Renal cortex interstitium (tissue), 11 donors: Measurements from ENCODE around the gene TRIM15. TPM values are rescaled to one million over a fixed set of nuclear protein-coding genes. Genes with fewer than 3 reads are reported as not detected.

ENCODE experiments used
- DNase-seq, 11 donors: peaks; one replicate each; pipeline ENCODE4 v3.0.0-alpha.2; 2013; ENCODE audit warnings: low read depth in 9 of 11, low spot score in 4 of 11; ENCODE audit errors: extremely low read depth in 1 of 11
- polyA plus RNA-seq, 3 donors: library from polyadenylated mRNA; unstranded; fragments of 120-200 nt; gene quantifications; one replicate each; pipeline ENCODE4 v1.2.1, GENCODE V29; 2013; ENCODE audit not compliant: insufficient read length in 3 of 3

TRIM15 gene
- polyA plus RNA-seq, 3 donors = 0.09 to 0.16 (median 0.14) TPM

DNA sequence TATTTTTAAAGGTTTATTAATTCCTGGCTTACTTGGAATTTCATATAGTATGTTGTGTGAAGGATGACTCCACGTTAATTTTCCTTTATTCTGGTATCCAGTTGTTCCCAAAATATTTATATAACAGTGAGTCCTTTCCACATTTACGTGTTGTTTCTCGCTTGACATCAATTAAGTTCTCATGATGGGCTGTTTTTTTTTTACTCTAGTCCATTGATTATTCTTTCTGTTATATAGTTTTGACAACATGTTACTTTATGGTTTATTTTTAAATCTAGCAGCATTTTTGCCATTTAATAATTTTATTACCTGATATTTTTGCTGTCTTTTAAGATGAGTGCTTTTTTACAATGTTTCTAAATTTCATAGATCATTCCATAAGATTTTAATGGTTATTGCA, 20.7 kb upstream of the TRIM15 start:
- DNase-seq = no peak

DNA sequence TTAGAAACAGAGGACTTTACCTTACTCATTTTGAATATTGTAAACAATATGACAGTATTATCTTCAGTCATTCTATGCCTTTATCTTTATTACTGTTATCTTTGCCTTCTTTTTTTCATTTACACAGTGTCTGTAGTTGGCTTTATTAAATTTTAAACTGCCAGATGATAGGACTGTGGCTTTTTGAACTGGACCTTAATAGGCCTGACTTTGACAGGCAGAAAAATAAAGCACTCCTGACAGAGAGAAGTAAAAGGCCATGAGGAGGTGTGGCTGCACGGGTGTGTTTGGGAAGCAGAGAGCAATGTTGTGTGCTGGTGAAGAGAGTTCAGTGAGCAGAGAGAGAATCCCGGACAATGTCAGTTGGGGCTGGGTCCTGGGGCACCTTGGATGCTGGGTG, 19.6 kb upstream of the TRIM15 start:
- no peak for DNase-seq

DNA sequence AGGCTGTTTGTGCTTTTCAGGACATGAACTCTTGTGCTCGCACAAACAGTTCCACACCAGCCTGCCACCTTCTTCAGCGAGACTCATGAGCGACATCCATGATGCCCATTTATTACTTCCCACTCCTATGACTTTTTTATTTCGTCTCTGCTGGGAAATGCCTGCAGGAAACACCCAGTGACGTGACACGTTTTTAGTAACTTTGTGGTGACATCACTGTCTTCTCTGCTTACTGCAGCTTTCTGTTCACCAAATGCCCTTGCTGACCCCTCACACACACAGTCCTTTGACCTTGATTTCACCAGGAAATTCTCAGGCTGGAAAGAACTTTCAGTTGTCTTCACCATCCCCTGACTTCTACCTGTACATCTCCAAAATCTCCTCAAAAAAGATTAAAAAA, 18.5 kb upstream of the TRIM15 start:
- no peak for DNase-seq

DNA sequence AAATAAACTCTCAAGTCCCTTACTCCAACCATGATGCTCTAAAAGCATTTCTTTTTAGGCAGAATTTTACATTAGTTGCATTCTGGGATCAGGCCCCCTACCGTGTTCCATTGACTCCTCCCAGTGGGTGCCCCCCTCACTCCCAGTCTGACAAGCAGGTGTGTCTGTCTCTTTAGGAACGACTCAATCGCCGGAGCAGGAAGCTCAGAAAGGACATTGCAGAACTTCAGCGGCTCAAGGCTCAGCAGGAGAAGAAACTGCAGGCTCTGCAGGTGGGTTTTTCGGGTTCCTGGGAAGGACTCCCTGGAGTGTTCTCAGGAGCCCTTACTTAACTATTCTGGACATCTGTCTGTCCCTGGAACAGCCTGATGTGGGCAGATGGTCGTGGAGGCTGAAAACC, 17.5 kb upstream of the TRIM15 start:
- DNase-seq = no peak

DNA sequence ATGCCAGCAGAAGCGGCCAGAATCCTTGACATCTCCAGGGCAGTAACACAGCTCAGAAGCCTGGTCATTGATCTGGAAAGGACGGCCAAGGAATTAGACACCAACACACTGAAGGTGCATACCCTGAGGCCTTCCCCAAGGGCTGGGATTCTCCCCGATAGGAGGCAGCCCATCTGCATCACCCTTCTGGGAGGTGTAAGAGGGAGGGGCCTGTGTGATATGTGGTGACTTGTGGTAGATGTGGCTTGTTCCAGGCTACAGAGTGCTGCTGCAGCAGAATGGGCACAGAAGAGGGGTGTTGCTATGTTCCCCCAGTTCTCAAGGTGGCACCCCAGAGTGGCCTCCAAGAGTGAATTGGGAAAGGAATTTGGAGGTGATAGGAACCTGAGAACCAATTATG, 16.2 kb upstream of the TRIM15 start:
- DNase-seq = no peak

DNA sequence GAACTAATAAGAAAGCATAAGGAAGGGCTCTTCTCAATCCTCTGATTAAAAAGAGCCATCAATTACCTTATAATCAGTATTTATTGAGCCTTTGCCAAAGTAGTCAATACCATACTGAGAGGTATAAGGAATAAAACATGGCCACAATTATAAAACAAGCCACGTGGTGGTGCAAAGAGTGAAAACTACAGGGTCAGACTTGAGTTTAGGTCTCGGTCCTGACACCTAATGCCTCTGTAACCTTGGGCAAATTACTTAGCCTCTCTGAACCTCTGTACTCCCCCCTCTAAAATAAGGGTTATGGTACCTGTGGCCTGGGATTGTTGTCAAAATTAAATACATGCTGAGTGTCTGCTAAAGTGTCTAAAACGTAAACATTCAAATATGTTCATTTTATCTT, 14.1 kb upstream of the TRIM15 start:
- no peak for DNase-seq

DNA sequence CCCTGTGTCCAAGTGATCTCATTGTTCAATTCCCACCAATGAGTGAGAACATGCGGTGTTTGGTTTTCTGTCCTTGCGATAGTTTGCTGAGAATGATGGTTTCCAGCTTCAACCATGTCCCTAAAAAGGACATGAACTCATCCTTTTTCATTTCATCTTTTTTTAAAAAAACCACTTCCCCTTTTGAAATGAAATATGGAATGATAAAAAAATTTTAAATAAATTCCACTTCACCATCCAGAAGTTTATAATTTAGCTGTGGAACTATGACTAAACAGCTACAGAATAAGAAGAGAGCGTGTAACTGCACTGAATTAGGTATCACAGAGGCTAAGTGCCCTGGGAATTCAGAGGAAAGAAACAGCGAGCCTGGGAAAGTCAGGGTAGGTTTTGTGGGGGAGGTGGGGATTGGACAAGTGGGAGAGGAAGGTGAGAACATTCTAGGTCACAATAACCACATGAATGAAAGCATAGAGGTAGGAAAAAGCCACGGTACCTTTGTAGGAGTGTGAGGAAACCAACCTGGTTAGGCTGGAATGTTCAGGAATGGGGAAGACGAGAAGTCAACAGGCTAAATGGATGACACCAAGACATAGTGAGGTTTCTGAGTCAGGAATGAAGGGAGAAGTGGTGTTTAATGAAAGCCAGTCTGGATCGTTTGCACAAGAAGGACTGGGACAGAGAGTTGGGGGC, 13.3 kb upstream of the TRIM15 start:
- no peak for DNase-seq

DNA sequence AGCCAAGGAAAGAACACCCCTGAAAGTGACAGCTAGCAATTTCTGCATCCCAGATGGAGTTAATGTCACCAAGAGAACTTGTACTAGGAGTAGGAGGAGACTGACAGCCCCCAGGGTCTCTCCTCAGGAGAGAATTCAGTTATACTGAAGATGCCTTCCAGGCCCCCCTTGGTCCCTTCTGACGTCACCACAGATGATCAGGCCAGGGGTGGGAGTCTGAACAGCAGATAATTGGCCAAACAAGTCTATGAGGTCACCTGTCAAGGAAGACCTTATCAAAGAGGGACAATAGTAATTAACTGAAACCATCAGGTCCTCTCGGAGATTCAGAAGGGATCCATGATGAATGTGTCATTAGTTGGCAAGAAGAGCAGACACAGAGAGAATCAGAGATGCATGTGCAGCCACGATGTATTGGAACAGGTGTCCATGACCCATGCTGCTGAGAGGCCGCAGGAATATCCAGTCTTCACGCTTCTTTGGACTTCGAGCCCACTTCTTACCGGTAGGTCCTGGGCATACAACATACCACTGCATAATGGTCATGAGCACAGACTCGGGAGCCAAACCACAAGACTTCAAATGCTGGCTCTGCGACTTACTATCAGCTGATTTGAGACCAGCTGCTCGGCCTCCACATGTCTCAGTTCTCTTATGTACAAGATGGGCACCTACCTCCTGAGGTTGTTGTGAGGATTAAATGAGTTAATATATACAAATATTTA, 12.5 kb upstream of the TRIM15 start:
- DNase-seq = no peak

DNA sequence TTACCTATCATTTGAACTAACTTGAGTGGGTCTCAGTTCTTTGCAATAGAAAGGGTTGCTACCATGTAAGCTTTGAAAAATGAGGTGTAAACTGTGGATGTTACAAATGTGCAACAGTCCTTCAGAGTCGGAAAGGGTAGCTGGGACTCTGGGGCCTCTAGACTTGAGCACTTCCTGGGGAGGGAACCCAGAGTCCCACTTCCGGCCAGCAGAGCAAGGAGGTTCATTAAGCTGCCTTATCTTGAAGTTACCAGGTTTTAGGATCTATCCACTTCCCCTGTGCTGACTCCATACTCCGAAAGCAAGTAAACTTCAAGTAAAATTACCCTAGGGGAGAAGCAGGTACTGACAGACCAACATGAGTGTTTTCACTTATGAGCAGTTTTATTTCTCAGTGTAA, 11.8 kb upstream of the TRIM15 start:
- no peak for DNase-seq

DNA sequence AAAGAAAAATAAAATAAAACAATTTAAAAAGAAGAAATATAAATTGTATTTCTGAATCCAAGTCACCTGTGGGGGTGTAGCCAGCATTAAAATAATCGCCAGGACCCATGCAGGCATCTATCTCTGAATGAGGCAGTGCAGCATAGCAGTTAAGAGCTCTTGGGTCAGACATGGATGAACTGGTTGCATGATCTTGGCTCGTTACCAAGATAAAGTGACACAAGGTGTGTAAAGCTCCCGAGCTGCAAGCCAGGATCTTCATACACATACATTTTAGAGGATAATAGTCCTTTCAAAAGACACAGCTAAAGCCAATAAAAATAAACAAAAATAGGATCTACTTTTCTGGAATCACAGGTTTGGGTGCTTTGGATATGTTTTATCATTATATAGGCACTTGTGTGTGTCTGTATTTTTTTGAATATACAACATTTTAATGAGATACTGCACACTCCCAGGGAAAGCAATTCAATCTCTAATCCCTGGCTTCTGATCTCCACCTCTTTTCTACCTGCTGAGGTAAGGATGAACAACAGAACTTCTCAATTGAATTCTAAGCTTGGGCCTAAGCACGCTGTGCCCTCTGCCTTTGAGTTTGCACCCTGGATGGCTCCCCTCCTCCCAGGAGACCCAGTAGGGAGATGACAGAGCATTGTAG, 11.2 kb upstream of the TRIM15 start:
- DNase-seq = no peak

DNA sequence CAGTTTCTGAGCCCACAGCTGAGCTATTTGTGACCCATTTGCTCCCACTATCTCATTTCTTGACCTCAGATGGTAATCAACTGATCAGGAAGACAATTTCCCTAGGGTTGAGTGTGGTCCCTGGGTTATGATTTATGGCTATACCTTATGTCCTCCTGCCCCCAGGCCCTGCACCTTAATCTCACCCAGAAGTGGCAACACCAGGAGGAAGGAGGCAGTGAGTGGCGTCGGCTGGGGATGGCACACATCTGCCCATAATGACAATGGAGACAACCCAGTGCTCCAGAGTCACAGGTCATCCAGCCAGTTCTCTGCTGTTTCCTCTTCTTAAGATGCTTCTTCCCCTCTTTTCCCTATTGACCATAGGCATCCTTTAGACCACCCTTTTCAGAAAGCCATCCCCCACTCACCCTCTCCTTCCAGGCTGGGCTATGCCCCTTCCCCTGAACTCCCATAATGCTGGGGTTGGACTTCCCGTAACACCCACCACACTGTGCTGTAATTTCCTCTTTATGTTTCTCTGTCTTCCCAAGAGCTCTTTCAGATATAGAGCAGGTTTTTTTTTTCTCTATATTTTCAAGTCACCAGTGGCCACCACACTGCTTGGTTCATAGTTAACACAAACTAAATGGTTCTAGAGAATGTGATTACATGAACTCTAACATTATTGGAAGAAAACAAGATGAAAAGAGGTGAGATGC, 10.3 kb upstream of the TRIM15 start:
- no peak for DNase-seq

DNA sequence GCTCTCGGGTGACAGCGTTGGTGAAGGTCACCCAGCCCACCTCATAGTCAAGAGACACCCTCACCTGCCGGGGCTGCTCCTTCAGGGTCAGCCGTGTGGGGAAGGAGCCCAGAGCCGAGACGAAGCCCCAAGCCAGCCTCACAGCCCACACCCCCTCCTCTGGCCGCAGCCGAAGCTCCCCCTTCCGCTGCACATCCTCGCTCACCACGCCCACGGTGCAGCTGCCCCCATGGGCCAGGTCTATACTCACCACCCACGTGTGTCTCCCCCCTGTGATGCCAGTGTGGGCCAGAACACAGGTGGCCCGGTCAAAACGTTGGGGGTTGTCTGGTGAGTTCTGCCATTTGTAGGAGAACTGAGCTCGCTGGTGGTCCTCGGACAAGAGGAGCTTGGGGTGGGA, 9.3 kb upstream of the TRIM15 start:
- DNase-seq = no peak

DNA sequence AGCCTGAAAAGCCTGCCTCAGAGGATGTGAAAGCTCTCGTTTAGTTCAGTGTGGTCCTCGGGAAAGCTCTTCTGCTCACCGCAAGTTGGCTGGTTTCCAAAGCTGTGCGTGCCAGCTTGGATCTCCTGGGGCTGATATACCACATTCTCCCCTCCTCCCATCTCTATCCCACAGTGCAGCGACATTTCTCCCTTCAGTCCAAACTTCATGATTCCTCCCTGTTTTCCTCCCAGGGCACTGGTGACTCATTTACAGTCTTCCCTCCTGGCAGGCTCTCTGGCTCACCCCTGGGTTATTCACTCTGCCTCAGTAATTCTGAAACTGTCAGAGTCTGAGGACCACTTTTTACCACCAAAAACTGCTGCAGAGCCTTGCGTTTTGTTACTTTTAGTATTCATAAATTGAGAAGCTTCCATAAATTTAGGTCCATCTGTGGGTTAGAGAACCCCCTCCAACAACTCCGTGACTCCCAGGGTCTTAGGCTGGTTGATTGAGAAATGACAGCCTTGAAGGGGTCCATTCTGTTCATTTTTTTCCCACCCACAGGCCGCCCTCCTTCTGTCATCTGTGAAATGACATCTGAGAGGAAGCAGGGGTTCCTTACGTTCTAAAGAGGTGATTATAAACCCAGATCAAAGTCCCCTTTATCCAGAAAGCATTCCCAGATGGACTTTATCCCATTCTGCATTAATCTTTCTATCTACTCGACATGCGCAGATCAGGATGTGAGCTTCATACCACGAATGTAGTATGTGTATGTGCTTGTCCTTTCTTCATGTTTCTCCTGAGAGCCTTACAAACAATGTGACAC, 8.4 kb upstream of the TRIM15 start:
- peak in 1 of 11 donors; percentile 36 for DNase-seq

DNA sequence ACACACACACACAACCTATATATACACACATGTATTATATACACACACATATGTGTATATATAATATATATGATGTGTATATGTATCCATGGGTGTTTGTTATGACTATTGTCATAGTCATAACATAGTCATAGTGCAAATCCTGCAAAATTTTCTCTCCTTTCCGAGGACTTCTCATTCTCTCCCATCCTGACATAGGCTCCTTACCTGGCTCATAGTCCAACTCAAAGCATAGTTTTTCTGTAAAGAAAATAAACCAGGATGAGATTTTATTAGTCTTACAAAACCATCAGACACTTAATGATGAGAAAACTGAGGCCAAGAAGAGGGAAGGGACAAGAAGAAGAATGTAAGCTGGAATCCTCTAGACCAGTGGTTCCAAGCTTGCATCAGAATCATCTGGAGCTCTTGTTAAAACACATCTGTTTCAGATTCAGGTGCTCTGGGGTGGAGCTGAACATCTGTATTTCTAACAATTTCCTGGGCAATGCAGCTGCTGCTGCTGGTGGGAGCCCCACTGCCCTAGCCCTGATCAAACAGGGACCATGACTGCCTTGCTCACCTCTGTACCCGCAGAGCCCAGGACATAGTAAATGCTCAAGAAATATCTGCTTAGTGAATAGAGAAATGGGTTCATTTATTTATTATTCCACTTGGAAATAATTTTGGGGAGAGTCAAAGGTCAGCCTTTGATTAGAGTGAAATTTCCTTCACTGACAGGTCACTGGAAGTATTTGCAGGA, 7.7 kb upstream of the TRIM15 start:
- DNase-seq = no peak

DNA sequence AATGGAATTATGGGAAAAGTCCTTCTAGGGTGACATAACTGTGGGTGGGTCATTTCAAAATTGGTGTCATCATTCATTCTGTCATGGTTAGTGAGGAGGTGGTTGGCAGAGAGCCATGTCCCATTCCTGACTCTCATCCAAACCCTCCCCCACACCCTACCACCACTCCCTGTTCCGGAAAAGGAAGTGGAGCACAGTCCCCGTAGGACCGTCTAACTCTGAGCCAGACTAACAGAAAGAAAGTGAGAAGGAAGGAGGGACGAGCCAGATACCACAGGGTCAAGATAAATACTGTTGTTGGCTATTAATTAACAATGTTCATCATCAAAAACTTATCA, 7.1 kb upstream of the TRIM15 start:
- peak in 1 of 11 donors; percentile 37 for DNase-seq

DNA sequence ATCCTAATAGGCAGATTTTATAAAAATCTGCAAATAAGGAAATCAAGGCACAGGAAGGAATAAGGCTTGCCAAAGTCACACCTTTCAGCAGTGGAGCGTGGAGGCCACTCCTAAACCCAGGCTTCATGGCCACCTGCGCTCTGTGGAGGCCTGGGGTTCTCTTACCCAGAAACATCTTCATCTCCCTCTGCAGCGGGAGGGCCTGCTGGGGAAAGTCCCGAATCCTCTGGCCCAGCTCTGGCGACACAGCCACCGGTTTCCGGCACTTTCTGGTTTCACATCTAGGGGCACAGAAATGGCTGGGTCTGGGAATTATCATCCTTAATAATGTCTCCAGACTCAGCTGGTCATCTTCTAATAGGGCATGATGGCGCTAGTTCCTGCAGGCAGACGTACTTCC, 6.6 kb upstream of the TRIM15 start:
- DNase-seq = no peak

DNA sequence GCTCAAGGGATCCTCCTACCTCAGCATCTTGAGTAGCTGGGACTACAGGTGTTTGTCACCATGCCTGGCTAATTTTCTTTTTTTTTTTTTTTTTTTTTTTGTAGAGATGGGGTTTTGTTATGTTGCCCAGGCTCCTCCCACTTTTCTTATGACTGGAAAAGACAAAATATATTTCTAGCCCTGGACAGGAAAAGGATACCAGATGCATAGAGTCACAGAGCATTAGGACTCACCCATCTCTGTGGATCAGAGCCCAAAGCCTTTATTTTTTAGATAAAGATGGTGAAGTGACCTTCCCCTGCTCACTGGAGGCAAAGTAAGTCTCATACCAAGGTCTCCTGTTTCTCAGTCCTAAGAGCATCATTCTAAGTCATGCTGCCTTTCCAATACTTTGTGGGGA, 5.8 kb upstream of the TRIM15 start:
- no peak for DNase-seq

DNA sequence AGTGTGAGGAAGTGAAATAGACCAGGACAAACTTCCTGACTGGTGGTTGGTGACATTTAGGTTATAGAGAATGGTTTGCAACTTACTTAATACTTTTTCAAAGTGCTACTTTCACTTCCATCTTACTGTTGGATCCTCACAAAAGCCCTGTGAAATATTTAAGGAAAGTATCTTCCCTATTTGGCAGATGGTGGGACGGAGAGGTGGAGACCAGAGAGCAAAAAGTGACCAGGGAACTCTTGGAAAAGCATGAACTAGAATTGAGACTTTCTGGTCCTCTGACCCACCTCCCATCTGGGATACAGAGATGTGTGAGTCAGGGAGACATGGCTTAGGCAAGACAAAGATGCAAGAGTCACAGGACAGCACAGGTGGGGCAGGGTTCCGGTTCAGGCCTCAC, 5.3 kb upstream of the TRIM15 start:
- no peak for DNase-seq
